ENCODE results near the gene SLC25A45. TPM values are rescaled to one million over a fixed set of nuclear protein-coding genes. Genes with fewer than 3 reads are reported as not detected.

SLC25A45 gene
- total RNA-seq, 1 experiment from 2014 or later = 8.5 TPM

DNA sequence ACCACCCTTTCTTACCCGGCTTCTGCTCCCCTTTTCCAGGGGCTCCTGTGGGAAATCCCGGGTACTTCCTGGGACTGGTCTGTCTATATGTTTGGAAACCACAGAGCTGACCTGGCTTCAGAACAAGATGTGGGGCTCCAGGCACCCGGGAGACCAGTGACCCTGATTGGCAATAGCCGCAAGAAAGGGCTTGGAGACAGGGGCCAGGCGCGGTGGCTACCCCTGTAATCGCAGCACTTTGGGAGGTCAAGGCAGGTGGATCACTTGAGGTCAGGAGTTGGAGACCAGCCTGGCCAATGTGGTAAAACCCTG, 37.0 kb upstream of the SLC25A45 start:
- BruUV-seq (replicated peaks) = no TSS peak
- Histone ChIP-seq H3K4me3 (ENCODE audit: low read depth, low read length) (peak overlapping the region; percentile 2), H3K4me1 (peaks cover 55% of the 10 kb centered on the region), H3K9me3 (no peaks in the 10 kb centered on the region), H3K27me3 (replicated peaks; ENCODE audit: control insufficient read depth, insufficient read depth, low read length) (no peaks in the 10 kb centered on the region), H3K36me3 (ENCODE audit: control insufficient read depth, insufficient read depth, low read length) (peaks cover 2% of the 10 kb centered on the region; the same call in 1 of the 2 replicates)
- Mint-ChIP-seq H3K4me3 (ENCODE audit: unreplicated experiment) (peak overlapping the region; percentile 73), H3K9me3 (ENCODE audit: unreplicated experiment) (no peaks in the 10 kb centered on the region), H3K36me3 (ENCODE audit: insufficient read depth, unreplicated experiment) (peaks cover 61% of the 10 kb centered on the region), H3K4me1 (ENCODE audit: low read depth, unreplicated experiment) (peaks cover 51% of the 10 kb centered on the region), H3K27ac (ENCODE audit: unreplicated experiment) (peak overlapping the region; percentile 95), H3K27me3 (ENCODE audit: insufficient read depth, unreplicated experiment) (peaks cover 5% of the 10 kb centered on the region)
- ChIA-PET CTCF (interaction anchor here (0.5 to 4.2 kb wide), 13 partner anchors 23 to 144 kb away, joined by 3 to 21 read pairs (median 5); partner anchors contain the start of gene SCYL1), POLR2A (interaction anchor here (0.6 to 7.8 kb wide), 12 partner anchors 10 to 88 kb away, joined by 3 to 104 read pairs (median 7); partner anchors contain the start of genes FRMD8 and MALAT1)
- no peak for TF ChIP-seq CTCF (IDR thresholded peaks at IDR 0.05; ENCODE audit: insufficient read depth in 1 of 2, low read depth in 1 of 2, low read length in 1 of 2, severe bottlenecking in 1 of 2, unreplicated experiment in 1 of 2)
- intact Hi-C loops (cut with micrococcal nuclease; ENCODE audit: unreplicated experiment) = loop anchor here (2.0 to 5.0 kb wide), 3 partner anchors 49 to 142 kb away; no protein-coding TSS in a partner anchor
- DNase-seq = no peak

GRCh38 chr11:65418681-65419459, 36.4 kb upstream of the SLC25A45 start:
- Mint-ChIP-seq H3K4me1 (ENCODE audit: low read depth, unreplicated experiment) (peaks cover 47% of the 10 kb centered on the region), H3K36me3 (ENCODE audit: insufficient read depth, unreplicated experiment) (peaks cover 56% of the 10 kb centered on the region), H3K27me3 (ENCODE audit: insufficient read depth, unreplicated experiment) (peaks cover 5% of the 10 kb centered on the region), H3K27ac (ENCODE audit: unreplicated experiment) (peak overlapping the region; percentile 95), H3K9me3 (ENCODE audit: unreplicated experiment) (no peaks in the 10 kb centered on the region), H3K4me3 (ENCODE audit: unreplicated experiment) (peak overlapping the region; percentile 73)
- intact Hi-C loops (cut with micrococcal nuclease; ENCODE audit: unreplicated experiment) = loop anchor here (1.0 to 5.0 kb wide), 5 partner anchors 48 to 188 kb away; no protein-coding TSS in a partner anchor
- no peak for TF ChIP-seq CTCF (IDR thresholded peaks at IDR 0.05; ENCODE audit: insufficient read depth in 1 of 2, low read depth in 1 of 2, low read length in 1 of 2, severe bottlenecking in 1 of 2, unreplicated experiment in 1 of 2)
- Histone ChIP-seq H3K4me1 (peaks cover 55% of the 10 kb centered on the region), H3K4me3 (ENCODE audit: low read depth, low read length) (peak overlapping the region; percentile 25), H3K9me3 (no peaks in the 10 kb centered on the region), H3K27me3 (replicated peaks; ENCODE audit: control insufficient read depth, insufficient read depth, low read length) (no peaks in the 10 kb centered on the region), H3K36me3 (ENCODE audit: control insufficient read depth, insufficient read depth, low read length) (peaks cover 2% of the 10 kb centered on the region; the same call in 1 of the 2 replicates)
- ChIA-PET CTCF (interaction anchor here (0.5 to 4.2 kb wide), 14 partner anchors 24 to 144 kb away, joined by 3 to 21 read pairs (median 5); partner anchors contain the start of genes SCYL1 and SLC25A45), POLR2A (interaction anchor here (0.6 to 7.8 kb wide), 14 partner anchors 10 to 284 kb away, joined by 3 to 104 read pairs (median 6); partner anchors contain the start of genes FRMD8 and MALAT1)
- no TSS peak for BruUV-seq (replicated peaks)
- DNase-seq = peak; percentile 96 to 98

DNA sequence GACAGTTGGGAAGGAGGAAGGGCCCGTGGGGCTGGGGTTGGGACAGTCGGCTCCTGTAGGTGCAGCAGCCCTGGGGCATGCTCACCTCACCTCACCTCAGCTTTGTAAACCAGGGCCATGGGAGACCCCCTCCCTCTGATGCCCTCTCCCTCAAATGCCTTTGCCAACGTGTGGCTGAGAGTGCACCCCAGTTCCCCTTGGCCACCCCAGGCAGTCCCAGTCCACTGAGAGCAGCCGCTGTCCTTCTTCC, 35.9 kb upstream of the SLC25A45 start:
- H3K36me3 ChIP-seq (ENCODE audit: control insufficient read depth, insufficient read depth, low read length) = no peaks in the 10 kb centered on the region
- no peak for TF ChIP-seq CTCF (IDR thresholded peaks at IDR 0.05; ENCODE audit: insufficient read depth in 1 of 2, low read depth in 1 of 2, low read length in 1 of 2, severe bottlenecking in 1 of 2, unreplicated experiment in 1 of 2)
- DNase-seq = no peak
- Mint-ChIP-seq H3K4me3 (ENCODE audit: unreplicated experiment) (peak overlapping the region; percentile 73), H3K9me3 (ENCODE audit: unreplicated experiment) (no peaks in the 10 kb centered on the region), H3K4me1 (ENCODE audit: low read depth, unreplicated experiment) (peaks cover 47% of the 10 kb centered on the region), H3K27ac (ENCODE audit: unreplicated experiment) (peak overlapping the region; percentile 95), H3K27me3 (ENCODE audit: insufficient read depth, unreplicated experiment) (peaks cover 5% of the 10 kb centered on the region), H3K36me3 (ENCODE audit: insufficient read depth, unreplicated experiment) (peaks cover 51% of the 10 kb centered on the region)
- intact Hi-C loops (cut with micrococcal nuclease; ENCODE audit: unreplicated experiment) = loop anchor here (1.0 to 5.0 kb wide), 5 partner anchors 48 to 189 kb away; no protein-coding TSS in a partner anchor
- ChIA-PET CTCF (interaction anchor here (0.6 to 4.2 kb wide), 12 partner anchors 24 to 93 kb away, joined by 3 to 21 read pairs (median 6); partner anchors contain the start of gene SLC25A45), POLR2A (interaction anchor here (0.7 to 7.8 kb wide), 12 partner anchors 11 to 283 kb away, joined by 3 to 104 read pairs (median 8); partner anchors contain the start of gene MALAT1)
- peaks cover 55% of the 10 kb centered on the region for H3K4me1 ChIP-seq
- H3K27me3 ChIP-seq (replicated peaks; ENCODE audit: control insufficient read depth, insufficient read depth, low read length) = no peaks in the 10 kb centered on the region
- no TSS peak for BruUV-seq (replicated peaks)
- peak overlapping the region; percentile 25 for H3K4me3 ChIP-seq (ENCODE audit: low read depth, low read length)
- H3K9me3 ChIP-seq = no peaks in the 10 kb centered on the region
